GM10248 (cell line): ENCODE results near the gene SLC9C2.

ENCODE experiments used
- CTCF ChIA-PET: fragments of 300-600 bp; sonication (Branson Sonifier 250); formaldehyde crosslinking; extraction: SDS; loops from one replicate; lab custom pipeline; 2021; ENCODE audit warnings: antibody characterized with exemption; lab: Yijun Ruan, JAX
- POLR2A ChIA-PET: fragments of 350-650 bp; sonication (Branson Sonifier 250); formaldehyde crosslinking; extraction: SDS; loops from one replicate; lab custom pipeline; 2020; ENCODE audit warnings: antibody characterized with exemption; lab: Yijun Ruan, JAX
- DNase-seq: peaks from one replicate; pipeline ENCODE4 v3.0.0; 2012; ENCODE audit errors: extremely low spot score
- CTCF ChIP-seq: IDR thresholded peaks from 2 replicates; pipeline ENCODE4 v1.5.1; 2012; ENCODE audit warnings: mild to moderate bottlenecking, low read depth; ENCODE audit errors: extremely low read depth, missing control alignments, control extremely low read depth

SLC9C2 gene

GRCh38 chr1:173507847-173508209, 95.0 kb downstream of the SLC9C2 start:
- no peak for TF ChIP-seq CTCF
- DNase-seq: no peak
- ChIA-PET POLR2A (no interaction called here), CTCF (interaction anchor here (1.1 kb wide), 1 partner anchor 729 kb away, joined by 3 read pairs; no protein-coding TSS in a partner anchor)

GRCh38 chr1:173507205-173507846, 95.5 kb downstream of the SLC9C2 start:
- ChIA-PET POLR2A (no interaction called here), CTCF (interaction anchor here (0.7 to 1.1 kb wide), 2 partner anchors 76 to 729 kb away, joined by 3 read pairs; no protein-coding TSS in a partner anchor)
- DNase-seq: no peak
- TF ChIP-seq CTCF: no peak

GRCh38 chr1:173506437-173506836, 96.4 kb downstream of the SLC9C2 start:
- no peak for DNase-seq
- no peak for TF ChIP-seq CTCF
- ChIA-PET CTCF (interaction anchor here (0.7 kb wide), 1 partner anchor 11 kb away, joined by 3 read pairs; no protein-coding TSS in a partner anchor), POLR2A (no interaction called here)

- no peak for TF ChIP-seq CTCF
- ChIA-PET CTCF (interaction anchor here (0.7 to 1.9 kb wide), 4 partner anchors 12 to 27 kb away, joined by 3 to 4 read pairs (median 3); no protein-coding TSS in a partner anchor), POLR2A (no interaction called here)
- DNase-seq: no peak
Measured at GRCh38 chr1:173505391-173505790, 97.5 kb downstream of the SLC9C2 start.

GRCh38 chr1:173504268-173504667, 98.6 kb downstream of the SLC9C2 start:
- ChIA-PET POLR2A (no interaction called here), CTCF (interaction anchor here (1.2 to 1.9 kb wide), 3 partner anchors 13 to 48 kb away, joined by 3 to 4 read pairs (median 4); no protein-coding TSS in a partner anchor)
- no peak for TF ChIP-seq CTCF
- DNase-seq: no peak

- POLR2A ChIA-PET: no interaction called here
- CTCF ChIA-PET: interaction anchor here (1.6 to 1.9 kb wide), 2 partner anchors 12 to 49 kb away, joined by 4 read pairs; no protein-coding TSS in a partner anchor
- DNase-seq: no peak
- no peak for TF ChIP-seq CTCF
Measured at GRCh38 chr1:173503391-173503790, 99.5 kb downstream of the SLC9C2 start.
